HG03520 (cell line): Measurements from ENCODE around the gene YTHDF2.
"Not testable (repeated sequence)": the region's sequence is repeated elsewhere in the genome, so short reads cannot be mapped to it uniquely, and the experiment has no call there.

Experiments used
- ATAC-seq: cut with Tn5 transposase; IDR thresholded peaks from one replicate; pipeline ENCODE4 v1.9.1; 2021; ENCODE audit warnings: mild to moderate bottlenecking, moderate library complexity; ENCODE audit not compliant: unreplicated experiment

The YTHDF2 gene

GRCh38 chr1:28758420-28758819 lies 21.7 kb downstream of the YTHDF2 start:
- ATAC-seq: no peak

- no peak for ATAC-seq
Measured at GRCh38 chr1:28759257-28759656, 22.5 kb downstream of the YTHDF2 start.

GRCh38 chr1:28761189-28761588 lies 24.4 kb downstream of the YTHDF2 start:
- ATAC-seq: no peak

- no peak for ATAC-seq
Measured at GRCh38 chr1:28766532-28767183, 29.9 kb downstream of the YTHDF2 start.

- ATAC-seq: no peak
Measured at GRCh38 chr1:28770601-28771165, 33.9 kb downstream of the YTHDF2 start.

GRCh38 chr1:28771921-28772320 lies 35.2 kb downstream of the YTHDF2 start:
- not testable (repeated sequence) for ATAC-seq

GRCh38 chr1:28773105-28773504 lies 36.4 kb downstream of the YTHDF2 start:
- no peak for ATAC-seq

GRCh38 chr1:28775121-28775942 lies 38.6 kb downstream of the YTHDF2 start:
- ATAC-seq: no peak

GRCh38 chr1:28776341-28776740 lies 39.6 kb downstream of the YTHDF2 start:
- ATAC-seq: no peak

GRCh38 chr1:28778021-28778420 lies 41.3 kb downstream of the YTHDF2 start:
- no peak for ATAC-seq

GRCh38 chr1:28779751-28780408 lies 43.1 kb downstream of the YTHDF2 start:
- no peak for ATAC-seq

- no peak for ATAC-seq
Measured at GRCh38 chr1:28781305-28781704, 44.6 kb downstream of the YTHDF2 start.

GRCh38 chr1:28782011-28782410 lies 45.3 kb downstream of the YTHDF2 start:
- ATAC-seq: no peak

GRCh38 chr1:28783363-28783762 lies 46.6 kb downstream of the YTHDF2 start:
- no peak for ATAC-seq

GRCh38 chr1:28789412-28789811 lies 52.7 kb downstream of the YTHDF2 start:
- ATAC-seq: no peak

- ATAC-seq: no peak
Measured at GRCh38 chr1:28789816-28790215, 53.1 kb downstream of the YTHDF2 start.

- ATAC-seq: no peak
Measured at GRCh38 chr1:28790377-28791035, 53.8 kb downstream of the YTHDF2 start.

- ATAC-seq: not testable (repeated sequence)
Measured at GRCh38 chr1:28791929-28792328, 55.2 kb downstream of the YTHDF2 start.

GRCh38 chr1:28792644-28793121 lies 55.9 kb downstream of the YTHDF2 start:
- no peak for ATAC-seq

GRCh38 chr1:28794582-28794981 lies 57.8 kb downstream of the YTHDF2 start:
- not testable (repeated sequence) for ATAC-seq
